ENCODE measurements around the gene BPNT1.

- TF ChIP-seq CTCF (IDR thresholded peaks at IDR 0.05 in 4 of 5, conservative IDR thresholded peaks at IDR 0.05 in 1 of 5) (no peak), POLR2A (IDR thresholded peaks at IDR 0.05) (no peak)
Observed at GRCh38 chr1:220040028-220040596, 49.5 kb downstream of the BPNT1 start.

Data from gastrocnemius medialis (tissue), 4 donors.